GM18526 (cell line): ENCODE results near the gene TRIAP1.

ENCODE experiments used
- POLR2A ChIP-seq: IDR thresholded peaks from 3 replicates; pipeline ENCODE4 v1.6.1; 2011; ENCODE audit not compliant: insufficient read length; ENCODE audit errors: extremely low read depth

The TRIAP1 gene

DNA sequence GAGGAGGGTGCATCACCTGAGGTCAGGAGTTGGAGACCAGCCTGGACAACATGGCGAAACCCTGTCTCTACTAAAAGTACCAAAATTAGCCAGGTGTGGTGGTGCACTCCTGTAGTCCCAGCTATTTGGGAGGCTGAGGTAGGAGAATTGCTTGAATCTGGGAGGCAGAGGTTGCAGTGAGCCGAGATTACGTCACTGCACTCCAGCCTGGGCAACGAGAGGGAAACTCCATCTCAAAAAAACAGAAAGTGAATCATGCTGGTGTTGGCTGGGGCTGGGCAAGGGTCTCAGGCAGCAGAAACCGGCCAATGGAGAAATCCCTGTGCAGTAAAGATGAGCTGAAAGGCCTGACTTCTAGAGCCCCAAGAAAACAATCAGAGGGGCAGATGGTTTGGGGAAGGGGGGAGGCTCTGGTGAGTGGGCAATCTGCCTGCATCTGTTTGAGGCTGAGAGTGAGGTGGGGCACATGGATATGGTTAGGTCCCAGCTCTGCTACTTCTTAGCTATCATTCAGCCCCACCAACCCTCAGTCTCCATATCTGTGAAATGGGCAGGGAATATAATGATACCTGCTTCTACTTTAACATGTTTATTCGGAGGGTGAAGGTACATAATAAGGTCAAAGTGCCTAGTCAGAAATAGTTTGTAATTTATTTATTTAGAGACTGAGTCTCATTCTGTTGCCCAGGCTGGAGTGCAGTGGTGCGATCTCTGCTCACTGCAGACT, 29.5 kb downstream of the TRIAP1 start:
- no peak for TF ChIP-seq POLR2A

DNA sequence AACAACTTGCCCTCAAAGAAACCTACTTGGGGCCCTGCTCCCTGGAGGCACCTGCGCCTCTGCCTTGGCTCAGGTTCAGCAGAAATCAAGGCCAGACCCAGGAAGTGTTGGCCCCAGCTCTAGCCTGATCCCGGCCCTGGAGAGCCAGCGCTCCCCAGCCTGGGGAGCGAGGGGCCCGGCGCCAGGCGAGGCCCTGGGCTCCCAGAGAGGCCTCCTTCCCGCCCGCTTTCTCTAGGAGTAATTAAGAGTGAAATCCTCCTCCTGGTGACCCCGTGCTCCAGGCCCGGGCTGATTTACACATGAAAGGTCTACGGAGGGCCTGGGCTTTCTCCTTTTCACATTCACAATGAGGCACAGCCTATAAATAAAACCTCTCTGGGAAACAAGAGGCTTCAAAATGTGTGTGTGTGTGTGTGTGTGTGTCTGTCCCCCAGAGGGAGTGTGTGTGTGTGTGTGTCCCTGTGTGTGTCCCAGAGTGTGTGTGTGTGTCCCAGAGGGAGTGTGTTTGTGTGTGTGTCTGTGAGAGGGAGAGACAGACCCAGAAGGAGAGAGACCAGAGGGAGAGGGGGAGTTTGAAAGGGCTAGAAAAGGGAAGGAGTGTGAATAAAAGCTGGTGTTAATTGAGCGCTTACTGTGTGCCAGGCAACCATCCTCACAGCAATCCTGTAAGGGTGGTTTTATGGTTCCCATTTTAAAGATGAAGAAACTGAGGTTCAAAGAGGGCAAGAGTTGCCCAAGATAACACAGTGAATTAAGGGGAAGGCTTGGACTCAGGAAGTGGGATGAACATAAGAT, 32.1 kb downstream of the TRIAP1 start:
- TF ChIP-seq POLR2A, result no peak

DNA sequence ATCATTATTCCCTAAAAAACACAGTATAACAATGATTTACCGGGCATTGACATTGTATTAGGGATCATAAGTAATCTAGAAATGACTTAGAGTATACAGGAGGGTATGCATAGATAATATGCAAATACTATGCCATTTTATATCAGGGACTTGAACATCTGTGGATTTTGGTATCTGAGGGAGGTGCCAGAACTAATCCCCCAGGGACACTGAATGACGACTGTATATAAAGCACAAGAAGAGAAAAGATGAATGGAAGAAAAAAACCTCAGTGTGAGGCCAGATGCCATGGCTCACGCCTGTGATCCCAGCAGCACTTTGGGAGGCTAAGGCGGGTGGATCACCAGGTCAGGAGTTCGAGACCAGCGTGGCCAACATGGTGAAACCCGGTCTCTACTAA, 33.8 kb downstream of the TRIAP1 start:
- no peak for TF ChIP-seq POLR2A

DNA sequence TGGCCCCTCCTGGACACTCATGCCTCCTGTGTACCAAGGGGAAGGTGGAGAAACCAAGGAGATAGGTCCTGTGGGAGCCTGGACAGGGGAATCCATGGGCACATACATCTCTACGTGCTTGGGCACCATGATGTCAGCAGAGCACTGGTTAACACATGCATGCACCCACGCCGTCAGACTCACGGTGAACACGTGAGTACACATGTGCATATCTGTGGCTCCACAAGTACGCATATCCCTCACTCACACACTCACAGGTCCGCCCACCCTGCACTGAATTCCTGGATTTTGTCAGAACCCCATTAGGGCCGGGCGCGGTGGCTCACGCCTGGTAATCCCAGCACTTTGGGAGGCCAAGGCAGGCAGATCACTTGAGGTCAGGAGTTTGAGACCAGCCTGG, 37.4 kb downstream of the TRIAP1 start:
- TF ChIP-seq POLR2A, result no peak

DNA sequence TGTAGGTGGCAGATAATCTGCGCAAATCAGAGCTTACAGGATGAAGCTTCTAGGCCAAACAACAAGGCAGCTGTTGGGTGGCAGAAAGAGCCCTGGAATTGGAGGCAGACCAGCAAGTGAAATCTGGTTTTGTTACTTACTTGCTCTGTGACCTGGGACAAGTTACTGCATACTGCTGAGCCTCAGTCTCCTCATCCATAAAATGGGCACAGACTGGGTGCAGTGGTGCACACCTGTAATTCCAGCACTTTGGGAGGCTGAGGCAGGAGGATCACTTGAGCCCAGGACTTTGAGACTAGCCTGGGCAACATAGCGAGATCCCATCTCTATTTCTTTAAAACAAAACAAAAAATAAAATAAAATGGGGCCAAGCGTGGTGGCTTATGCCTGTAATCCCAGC, 39.6 kb downstream of the TRIAP1 start:
- TF ChIP-seq POLR2A, result no peak

DNA sequence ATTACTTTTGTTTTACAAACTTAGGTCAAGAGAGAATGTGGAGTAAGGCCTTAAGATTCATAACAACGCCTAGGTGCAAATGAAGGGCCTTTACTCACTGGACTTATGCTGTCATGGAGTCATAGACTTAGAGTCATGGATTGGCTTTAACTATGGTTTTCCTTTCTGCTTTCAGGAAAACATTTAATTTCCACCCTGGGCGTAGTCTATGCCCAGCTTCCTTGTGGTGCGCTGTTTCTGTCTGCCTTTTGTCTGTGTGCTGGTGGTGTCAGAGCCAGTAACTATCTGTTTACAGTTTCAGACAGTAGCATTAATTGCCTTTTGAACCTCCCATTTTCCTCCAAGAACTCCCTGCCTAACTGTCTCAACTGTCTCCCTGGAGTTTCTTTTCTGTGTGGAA, 40.1 kb downstream of the TRIAP1 start:
- TF ChIP-seq POLR2A, result no peak

DNA sequence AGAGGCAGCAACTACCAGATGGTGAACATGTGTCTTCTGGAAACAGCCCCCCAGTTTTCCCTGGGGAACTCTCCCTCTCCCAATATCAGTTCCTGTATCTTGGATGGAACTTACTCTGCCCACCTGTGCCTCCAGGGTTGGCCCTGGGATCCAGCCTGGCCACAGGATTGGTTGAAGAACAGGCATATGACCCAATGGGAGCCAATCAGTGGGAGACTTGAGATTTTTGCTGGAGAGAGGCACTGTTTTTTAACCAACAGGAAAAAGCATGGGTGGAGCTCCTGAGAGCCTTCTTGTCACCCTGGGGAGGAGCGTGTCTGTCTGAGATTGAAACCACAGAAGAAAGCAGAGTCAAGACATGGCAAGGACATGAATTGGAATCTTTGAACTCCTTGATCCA, 41.9 kb downstream of the TRIAP1 start:
- no peak for TF ChIP-seq POLR2A

DNA sequence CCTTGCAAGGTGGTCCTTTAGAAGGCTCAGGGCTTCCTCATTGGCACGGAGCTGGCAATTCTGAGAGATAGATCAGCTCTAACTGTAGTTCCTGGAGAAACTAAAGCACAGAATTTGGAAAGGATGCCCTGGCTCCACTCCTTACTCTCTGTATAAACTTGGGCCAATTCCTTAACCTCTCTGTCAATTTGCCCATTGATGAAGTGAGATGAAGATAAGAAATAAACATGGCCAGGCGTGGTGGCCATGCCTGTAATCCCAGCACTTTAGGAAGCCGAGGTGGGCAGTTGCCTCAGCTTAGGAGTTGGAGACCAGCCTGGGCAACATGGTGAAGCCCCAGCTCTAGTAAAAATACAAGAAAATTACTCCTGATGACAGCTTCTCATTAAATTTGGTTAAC, 42.3 kb downstream of the TRIAP1 start:
- no peak for TF ChIP-seq POLR2A

DNA sequence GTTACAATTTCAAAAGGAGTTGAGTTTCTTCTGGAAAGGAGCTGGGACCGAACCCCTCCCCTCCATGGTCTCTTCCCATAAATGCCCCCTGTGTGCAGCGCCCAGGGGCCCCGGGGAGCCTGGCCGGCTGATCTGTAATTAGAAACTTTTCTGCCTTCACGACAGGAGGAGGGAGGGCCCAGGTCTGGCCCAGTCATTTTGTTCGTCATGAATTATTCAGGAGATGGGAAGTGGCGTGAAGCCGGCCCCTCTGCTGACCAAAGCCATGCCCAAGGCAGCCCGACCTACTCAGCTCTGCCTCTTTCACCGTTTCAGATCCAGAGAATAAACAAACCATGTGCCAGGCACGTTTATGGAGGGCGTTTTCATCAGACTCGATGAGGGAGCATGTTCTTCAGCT, 44.0 kb downstream of the TRIAP1 start:
- no peak for TF ChIP-seq POLR2A

DNA sequence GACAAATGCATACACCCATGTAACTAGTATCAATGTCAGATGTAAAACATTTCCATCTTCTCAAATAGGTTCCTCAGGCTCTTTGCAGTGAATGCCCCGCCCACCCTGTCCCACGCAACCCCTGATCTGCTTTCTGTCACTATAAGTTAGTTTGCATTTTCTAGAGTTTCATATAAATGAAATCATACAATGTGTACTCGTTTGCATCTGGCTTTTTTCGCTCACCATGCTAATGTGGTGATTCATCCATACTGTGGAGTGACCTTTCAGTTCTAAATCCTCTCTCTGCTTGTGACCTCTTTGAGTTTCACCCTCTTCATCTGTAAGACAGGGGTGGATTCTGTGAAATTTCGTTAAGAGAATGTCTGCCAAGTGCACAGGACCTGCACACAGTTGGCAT, 46.7 kb downstream of the TRIAP1 start:
- no peak for TF ChIP-seq POLR2A

DNA sequence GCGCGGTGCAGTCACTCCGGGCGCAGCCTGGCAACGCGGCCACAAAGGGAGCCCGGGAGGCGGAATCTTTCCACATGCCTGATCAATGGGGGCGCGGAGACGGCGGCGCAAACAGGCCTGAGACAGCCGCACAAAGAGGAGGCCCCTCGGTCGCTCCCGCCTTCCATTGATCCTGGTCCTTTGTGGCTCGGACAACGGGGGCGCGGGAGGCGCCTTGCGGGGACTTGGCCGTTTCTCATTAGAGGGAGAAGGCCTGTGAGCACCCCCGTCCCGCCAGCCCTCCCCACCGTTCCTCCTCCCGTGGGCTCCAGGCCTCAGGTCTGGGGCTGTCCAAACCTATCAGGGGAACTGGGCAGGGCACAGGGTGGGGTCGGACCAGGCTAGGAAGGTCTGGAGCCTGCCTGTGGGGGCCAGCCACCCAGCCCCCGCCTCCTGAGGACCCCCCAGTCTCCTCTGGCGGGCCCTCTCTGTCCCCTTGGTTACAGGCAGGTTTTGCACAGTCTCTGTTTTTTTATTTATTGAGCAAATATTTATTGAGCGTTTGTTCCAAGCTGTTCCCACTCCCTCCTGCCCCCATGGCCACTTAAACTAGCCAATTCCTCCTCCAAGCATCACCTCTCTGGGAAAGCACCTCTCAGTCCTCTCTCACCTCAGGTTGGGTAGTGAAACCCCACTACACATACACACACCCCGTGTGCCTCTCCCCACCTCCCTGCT, 48.2 kb downstream of the TRIAP1 start:
- no peak for TF ChIP-seq POLR2A

DNA sequence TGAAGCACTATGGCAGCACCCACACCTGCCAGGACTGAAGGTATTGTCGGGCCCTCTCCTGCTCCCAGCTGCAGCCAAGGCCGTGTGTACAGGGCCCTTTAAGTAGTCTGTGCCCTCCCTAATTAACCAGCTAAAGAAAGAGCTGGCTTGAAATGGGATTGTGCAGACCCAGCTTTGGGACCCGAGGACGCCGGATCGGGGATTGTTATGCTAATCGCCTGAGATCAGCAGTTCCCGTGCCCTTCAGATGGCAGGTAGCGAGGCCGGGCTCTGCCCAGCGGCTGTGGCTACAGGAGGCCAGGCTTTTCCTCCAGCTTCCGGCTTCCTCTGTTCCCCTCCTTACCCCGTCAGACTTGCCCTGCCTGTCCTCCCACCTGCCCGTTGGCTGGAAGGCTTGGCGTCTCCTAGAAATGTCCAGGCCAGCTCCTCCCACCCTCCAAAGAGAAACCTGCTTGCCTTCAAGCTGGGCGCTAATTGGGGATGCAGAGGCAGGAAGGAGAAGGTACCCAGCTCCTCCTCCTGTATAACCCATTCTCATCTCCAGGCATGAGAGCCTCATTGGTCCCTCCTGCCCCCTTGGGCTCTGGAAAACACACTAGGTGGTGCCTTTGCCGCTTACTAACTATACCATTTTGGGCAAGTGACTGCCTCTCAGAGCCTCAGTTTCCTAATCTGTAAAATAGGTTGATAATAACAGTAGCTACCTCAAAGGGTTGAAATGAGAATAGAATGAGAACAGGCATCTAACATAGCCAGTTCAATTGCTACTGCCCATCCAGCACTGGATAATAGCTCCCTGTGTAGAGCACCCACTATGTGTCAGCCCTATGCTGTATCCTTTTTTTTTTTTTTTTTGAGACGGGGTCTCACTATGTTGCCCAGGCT, 51.5 kb downstream of the TRIAP1 start:
- TF ChIP-seq POLR2A, result no peak
